NCI-H1105 (cell line): ENCODE results near the gene TSPAN4.

Source experiments
- DNase-seq: peaks from one replicate; lab custom pipeline; 2025; lab: John Stamatoyannopoulos, UW

Gene TSPAN4

GRCh38 chr11:911031-911889, 68.6 kb downstream of the TSPAN4 start:
- DNase-seq = peak; percentile 34

- no peak for DNase-seq
Observed at GRCh38 chr11:911890-912219, 69.2 kb downstream of the TSPAN4 start.

- no peak for DNase-seq
Observed at GRCh38 chr11:912266-912665, 69.6 kb downstream of the TSPAN4 start.

GRCh38 chr11:913043-913442, 70.4 kb downstream of the TSPAN4 start:
- no peak for DNase-seq

GRCh38 chr11:914204-914603, 71.6 kb downstream of the TSPAN4 start:
- no peak for DNase-seq

- DNase-seq = no peak
Observed at GRCh38 chr11:914747-915501, 72.3 kb downstream of the TSPAN4 start.
